Natural killer cell (primary cell): ENCODE data around the gene WDR46. TPM values are rescaled to one million over a fixed set of nuclear protein-coding genes. Genes with fewer than 3 reads are reported as not detected.

ENCODE experiments used
- ATAC-seq, 3 donors: fragments of 150-1000 bp in 2 of 3; fragments of 200-7000 bp in 1 of 3; cut with Tn5 transposase; 1 replicate in 1 of 3; 2 replicates in 2 of 3; pipeline ENCODE4 v1.10.0; 2021; ENCODE audit warnings: mild to moderate bottlenecking in 2 of 3, moderate library complexity in 2 of 3
- DNase-seq, 2 donors: peaks; one replicate each; pipeline versions ENCODE4 v3.0.0 to v3.0.0-alpha.2; 2013 to 2021; ENCODE audit warnings: mixed read lengths in 1 of 2
- H3K27ac ChIP-seq: one replicate; pipeline ENCODE4 v1.5.1; 2013; ENCODE audit warnings: mild to moderate bottlenecking, low read length
- H3K27me3 ChIP-seq: one replicate; pipeline ENCODE4 v1.6.1; 2013; ENCODE audit warnings: low read length; ENCODE audit not compliant: control insufficient read depth, insufficient read depth
- H3K36me3 ChIP-seq: one replicate; pipeline ENCODE4 v1.6.1; 2013; ENCODE audit warnings: low read length; ENCODE audit not compliant: control insufficient read depth, insufficient read depth
- H3K4me1 ChIP-seq: one replicate; pipeline ENCODE4 v1.6.1; 2013; ENCODE audit warnings: low read length; ENCODE audit not compliant: control insufficient read depth, insufficient read depth
- H3K4me3 ChIP-seq: one replicate; pipeline ENCODE4 v1.5.1; 2013; ENCODE audit warnings: low read length
- H3K9me3 ChIP-seq: one replicate; pipeline ENCODE4 v1.6.1; 2013; ENCODE audit warnings: low read length; ENCODE audit not compliant: control insufficient read depth, insufficient read depth
- H3K27ac Mint-ChIP-seq, 2 donors: one replicate each; pipeline ENCODE4 v1.8.0; 2022; ENCODE audit warnings: mild to moderate bottlenecking in 2 of 2, mixed read lengths in 2 of 2, moderate library complexity in 1 of 2
- H3K27me3 Mint-ChIP-seq, 2 donors: one replicate each; pipeline ENCODE4 v1.8.0; 2022; ENCODE audit warnings: low read depth in 2 of 2, mixed read lengths in 2 of 2
- H3K36me3 Mint-ChIP-seq: one replicate; pipeline ENCODE4 v1.8.0; 2022; ENCODE audit warnings: mixed read lengths
- H3K4me1 Mint-ChIP-seq, 2 donors: one replicate each; pipeline ENCODE4 v1.8.0; 2022; ENCODE audit warnings: mixed read lengths in 2 of 2
- H3K4me3 Mint-ChIP-seq: one replicate; pipeline ENCODE4 v1.8.0; 2022; ENCODE audit warnings: mild to moderate bottlenecking, moderate library complexity, mixed read lengths
- H3K9me3 Mint-ChIP-seq, 2 donors: one replicate each; pipeline ENCODE4 v1.8.0; 2022; ENCODE audit warnings: mixed read lengths in 2 of 2
- WGBS: methylation state at CpG from one replicate; pipeline ENCODE4 v1.1.7; 2013; ENCODE audit warnings: missing lambda C conversion rate; ENCODE audit not compliant: insufficient coverage; 5-methylcytosine and 5-hydroxymethylcytosine counted together
- intact Hi-C: fragments of 100-400 bp; cut with micrococcal nuclease; formaldehyde crosslinking; loops from one replicate; pipeline ENCODE4 v1.14.2; 2022
- total RNA-seq, 4 donors: library from RNA; stranded (reverse); fragments of 120-200 nt in 1 of 4; gene quantifications; one replicate each; pipeline versions ENCODE4 v1.2.3 to v1.2.4, GENCODE V29; 2013 to 2022
- TF ChIP-seq, protein P1 (sequence below): fragments of 200-600 bp; IDR thresholded peaks from one replicate; pipeline ENCODE4 v1.8.0; 2022; ENCODE audit warnings: antibody characterized with exemption

WDR46 gene
- total RNA-seq, 3 donors from 2014 or later (not counting 1 experiment from before 2014, with no cell fraction given), result 33.6 to 56.3 (median 47.0) TPM

- Histone ChIP-seq H3K27ac (no peak overlapping the region), H3K9me3 (no peaks in the 10 kb centered on the region), H3K27me3 (no peaks in the 10 kb centered on the region), H3K4me3 (no peak overlapping the region), H3K4me1 (peaks cover 42% of the 10 kb centered on the region), H3K36me3 (peaks cover 42% of the 10 kb centered on the region)
- H3K9me3 Mint-ChIP-seq, result no peaks in the 10 kb centered on the region
- peak overlapping the region in 1 of 2 donors; percentile 27 for H3K27ac Mint-ChIP-seq
- intact Hi-C loops, result no loop called here
- H3K36me3 Mint-ChIP-seq, result no peaks in the 10 kb centered on the region
- H3K4me1 Mint-ChIP-seq, result peaks cover 19 to 46% of the 10 kb centered on the region in 2 donors
- H3K4me3 Mint-ChIP-seq, result no peak overlapping the region
- 91% methylated on average over 6 of the region's 6 CpGs for WGBS
- no peak for ATAC-seq
- DNase-seq, result peak in 1 of 2 donors; percentile 2
- TF ChIP-seq, protein P1, sequence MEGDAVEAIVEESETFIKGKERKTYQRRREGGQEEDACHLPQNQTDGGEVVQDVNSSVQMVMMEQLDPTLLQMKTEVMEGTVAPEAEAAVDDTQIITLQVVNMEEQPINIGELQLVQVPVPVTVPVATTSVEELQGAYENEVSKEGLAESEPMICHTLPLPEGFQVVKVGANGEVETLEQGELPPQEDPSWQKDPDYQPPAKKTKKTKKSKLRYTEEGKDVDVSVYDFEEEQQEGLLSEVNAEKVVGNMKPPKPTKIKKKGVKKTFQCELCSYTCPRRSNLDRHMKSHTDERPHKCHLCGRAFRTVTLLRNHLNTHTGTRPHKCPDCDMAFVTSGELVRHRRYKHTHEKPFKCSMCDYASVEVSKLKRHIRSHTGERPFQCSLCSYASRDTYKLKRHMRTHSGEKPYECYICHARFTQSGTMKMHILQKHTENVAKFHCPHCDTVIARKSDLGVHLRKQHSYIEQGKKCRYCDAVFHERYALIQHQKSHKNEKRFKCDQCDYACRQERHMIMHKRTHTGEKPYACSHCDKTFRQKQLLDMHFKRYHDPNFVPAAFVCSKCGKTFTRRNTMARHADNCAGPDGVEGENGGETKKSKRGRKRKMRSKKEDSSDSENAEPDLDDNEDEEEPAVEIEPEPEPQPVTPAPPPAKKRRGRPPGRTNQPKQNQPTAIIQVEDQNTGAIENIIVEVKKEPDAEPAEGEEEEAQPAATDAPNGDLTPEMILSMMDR, result no peak
- no peaks in the 10 kb centered on the region for H3K27me3 Mint-ChIP-seq
These were observed 8.5 kb downstream of the WDR46 start for GRCh38 chr6:33280539-33280938.

DNA sequence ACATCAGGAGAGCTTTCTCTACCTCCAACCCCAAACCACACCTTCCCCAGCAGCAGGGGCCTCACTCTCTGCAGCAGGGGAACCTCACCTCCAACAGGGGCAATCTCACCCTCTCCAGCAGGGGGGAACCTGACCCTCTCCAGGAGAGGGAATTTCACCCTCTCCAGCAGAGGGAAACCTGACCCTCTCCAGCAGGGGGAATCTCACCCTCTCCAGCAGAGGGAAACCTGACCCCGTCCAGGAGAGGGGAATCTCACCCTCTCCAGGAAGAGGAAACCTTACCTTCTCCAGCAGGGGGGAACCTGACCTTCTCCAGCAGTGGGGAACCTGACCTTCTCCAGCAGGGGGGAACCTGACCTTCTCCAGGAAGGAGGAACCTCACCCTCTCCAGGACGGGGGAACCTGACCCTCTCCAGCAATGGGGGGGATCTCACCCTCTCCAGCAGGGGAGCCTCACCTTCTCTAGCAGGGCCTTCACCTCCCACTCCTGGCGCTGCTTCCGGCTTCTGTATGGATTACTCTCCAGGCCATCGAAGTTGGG lies 9.0 kb downstream of the WDR46 start:
- intact Hi-C loops, result no loop called here
- TF ChIP-seq, protein P1, result no peak
- H3K4me1 Mint-ChIP-seq, result peaks cover 20 to 47% of the 10 kb centered on the region in 2 donors
- ATAC-seq, result no peak
- H3K27ac ChIP-seq, result no peak overlapping the region
- H3K36me3 Mint-ChIP-seq, result no peaks in the 10 kb centered on the region
- no peak overlapping the region for H3K4me3 ChIP-seq
- no peaks in the 10 kb centered on the region for H3K27me3 Mint-ChIP-seq
- H3K9me3 ChIP-seq, result no peaks in the 10 kb centered on the region
- no peaks in the 10 kb centered on the region for H3K9me3 Mint-ChIP-seq
- peaks cover 41% of the 10 kb centered on the region for H3K36me3 ChIP-seq
- peak in 1 of 2 donors; percentile 51 for DNase-seq
- H3K27me3 ChIP-seq, result no peaks in the 10 kb centered on the region
- H3K4me3 Mint-ChIP-seq, result peak overlapping the region; percentile 47
- H3K4me1 ChIP-seq, result peaks cover 42% of the 10 kb centered on the region
- 55% methylated on average over 1 of the region's 5 CpGs for WGBS
- H3K27ac Mint-ChIP-seq, result peak overlapping the region in 1 of 2 donors; percentile 35

DNA sequence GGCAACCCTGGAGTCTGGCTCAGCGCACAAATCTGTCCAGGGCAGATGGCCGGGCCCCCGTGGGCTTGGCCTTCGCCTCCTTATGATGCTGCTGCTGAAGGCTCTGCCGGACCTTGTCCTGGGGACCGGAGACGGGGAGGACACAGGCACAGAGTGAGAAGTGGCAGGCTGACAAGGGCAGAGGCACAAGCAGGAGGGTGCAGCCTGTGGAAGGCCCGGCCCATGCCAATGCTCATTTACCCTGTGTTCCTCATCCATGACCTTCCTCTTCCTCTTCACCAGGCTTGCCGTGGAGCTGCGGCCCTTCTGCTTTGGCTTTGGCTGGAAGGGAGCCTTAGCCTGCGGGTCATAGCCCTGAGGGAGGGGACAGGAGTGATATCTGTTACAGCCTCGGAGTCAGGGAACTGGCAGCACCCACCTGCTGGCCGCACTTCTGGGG lies 9.8 kb downstream of the WDR46 start:
- Mint-ChIP-seq H3K9me3 (no peaks in the 10 kb centered on the region), H3K4me3 (no peak overlapping the region), H3K4me1 (peaks cover 27 to 55% of the 10 kb centered on the region in 2 donors), H3K27ac (peak overlapping the region; percentile 23 to 35), H3K27me3 (no peaks in the 10 kb centered on the region), H3K36me3 (peaks cover 7% of the 10 kb centered on the region)
- H3K27ac ChIP-seq, result no peak overlapping the region
- H3K36me3 ChIP-seq, result peaks cover 42% of the 10 kb centered on the region
- no peak for ATAC-seq
- H3K27me3 ChIP-seq, result no peaks in the 10 kb centered on the region
- no peaks in the 10 kb centered on the region for H3K9me3 ChIP-seq
- TF ChIP-seq, protein P1, result no peak
- peak in 1 of 2 donors; percentile 10 for DNase-seq
- H3K4me3 ChIP-seq, result no peak overlapping the region
- peaks cover 43% of the 10 kb centered on the region for H3K4me1 ChIP-seq
- intact Hi-C loops, result no loop called here
- 92% methylated on average over 13 of the region's 13 CpGs for WGBS

DNA sequence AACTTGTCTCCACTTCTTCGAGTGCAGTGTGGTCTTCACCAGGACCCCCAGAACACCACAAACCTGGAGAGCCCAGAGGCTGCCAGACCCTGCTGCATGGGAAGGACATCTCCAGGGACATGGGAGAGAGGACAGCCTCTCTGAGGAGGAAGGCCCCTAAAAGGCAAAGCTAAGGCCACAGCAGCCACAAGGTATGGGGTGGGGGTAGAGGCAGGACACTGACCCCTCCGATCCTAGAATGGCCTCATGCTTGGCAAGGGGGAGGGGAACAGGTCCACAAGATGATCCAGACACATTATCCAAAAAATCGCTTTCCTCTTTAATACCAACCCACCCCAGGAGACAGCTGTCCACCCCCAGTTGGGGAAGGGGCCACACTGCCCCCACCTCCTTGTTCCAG lies 10.2 kb downstream of the WDR46 start:
- H3K4me3 Mint-ChIP-seq, result no peak overlapping the region
- peaks cover 30 to 56% of the 10 kb centered on the region in 2 donors for H3K4me1 Mint-ChIP-seq
- H3K36me3 Mint-ChIP-seq, result peaks cover 7% of the 10 kb centered on the region
- H3K27me3 ChIP-seq, result no peaks in the 10 kb centered on the region
- TF ChIP-seq, protein P1, result no peak
- WGBS, result 87% methylated on average over 3 of the region's 3 CpGs
- H3K9me3 Mint-ChIP-seq, result no peaks in the 10 kb centered on the region
- ATAC-seq (no peak), DNase-seq (no peak)
- H3K27ac ChIP-seq, result no peak overlapping the region
- intact Hi-C loops, result no loop called here
- H3K27me3 Mint-ChIP-seq, result no peaks in the 10 kb centered on the region
- H3K27ac Mint-ChIP-seq, result peak overlapping the region; percentile 90 to 91
- no peaks in the 10 kb centered on the region for H3K9me3 ChIP-seq
- H3K36me3 ChIP-seq, result peaks cover 44% of the 10 kb centered on the region
- H3K4me3 ChIP-seq, result no peak overlapping the region
- peaks cover 48% of the 10 kb centered on the region for H3K4me1 ChIP-seq
